Measurements from ENCODE around the gene NUDC. TPM values are rescaled to one million over a fixed set of nuclear protein-coding genes. Genes with fewer than 3 reads are reported as not detected.

The NUDC gene
- total and polyA plus RNA-seq, 9 of the 15 experiments (the other 6 are each of a cell fraction or from before 2014, with no cell fraction given), result 9.8 to 234 (median 149) TPM

- peak; percentile 96 for TF ChIP-seq MGA (IDR thresholded peaks at IDR 0.05)
- TF ChIP-seq MED1 (CRISPR knock-in tag; IDR thresholded peaks at IDR 0.05; ENCODE audit: borderline replicate concordance), result no peak
- TF ChIP-seq HDAC2 (IDR thresholded peaks at IDR 0.05), result peak; percentile 31; the same call in 1 of the 2 replicates
- no peak for TF ChIP-seq NELFE (IDR thresholded peaks at IDR 0.05; ENCODE audit: insufficient read depth, insufficient read length)
- no peak for TF ChIP-seq CHD4 (IDR thresholded peaks at IDR 0.05; ENCODE audit: insufficient read depth, insufficient replicate concordance, low read depth, low read length, poor library complexity, severe bottlenecking)
- no peak for TF ChIP-seq BCLAF1 (IDR thresholded peaks at IDR 0.05; ENCODE audit: borderline replicate concordance in 1 of 2, control insufficient read depth in 1 of 2, low read depth in 2 of 2, low read length in 1 of 2)
- TF ChIP-seq FOXA1 (IDR thresholded peaks at IDR 0.05; ENCODE audit: borderline replicate concordance), result no peak
- TF ChIP-seq ARNT (IDR thresholded peaks at IDR 0.05), result 0 out of 4 replicates have a peak, but pooled peaks of 1 of the 2 experiments have one; percentile 21
- TF ChIP-seq BRD4 (IDR thresholded peaks at IDR 0.05), result no peak; the same call in 1 of the 2 replicates
Observed at GRCh38 chr1:26921540-26922430, at the start of gene NUDC (continued).
